DMS53 treated with DMSO at 0.1 percent for 48 hours (cell line): ENCODE data around the gene NR1I3.
"Not testable (repeated sequence)": the region's sequence is repeated elsewhere in the genome, so short reads cannot be mapped to it uniquely, and the experiment has no call there.

Source experiments
- DNase-seq: peaks from one replicate; lab custom pipeline; 2025; ENCODE audit not compliant: unreplicated experiment; lab: John Stamatoyannopoulos, UW

Gene NR1I3, protein sequence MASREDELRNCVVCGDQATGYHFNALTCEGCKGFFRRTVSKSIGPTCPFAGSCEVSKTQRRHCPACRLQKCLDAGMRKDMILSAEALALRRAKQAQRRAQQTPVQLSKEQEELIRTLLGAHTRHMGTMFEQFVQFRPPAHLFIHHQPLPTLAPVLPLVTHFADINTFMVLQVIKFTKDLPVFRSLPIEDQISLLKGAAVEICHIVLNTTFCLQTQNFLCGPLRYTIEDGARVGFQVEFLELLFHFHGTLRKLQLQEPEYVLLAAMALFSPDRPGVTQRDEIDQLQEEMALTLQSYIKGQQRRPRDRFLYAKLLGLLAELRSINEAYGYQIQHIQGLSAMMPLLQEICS

GRCh38 chr1:161238039-161238473 is at the start of gene NR1I3:
NR1I3 (minus strand) TSS chr1:161238203; CDS start chr1:161236565, 1,638 bp downstream.
- DNase-seq: no peak

GRCh38 chr1:161287482-161288054 is 49.6 kb upstream of the NR1I3 start:
- no peak for DNase-seq

- no peak for DNase-seq
Observed at GRCh38 chr1:161285521-161285920, 47.5 kb upstream of the NR1I3 start.

DNA sequence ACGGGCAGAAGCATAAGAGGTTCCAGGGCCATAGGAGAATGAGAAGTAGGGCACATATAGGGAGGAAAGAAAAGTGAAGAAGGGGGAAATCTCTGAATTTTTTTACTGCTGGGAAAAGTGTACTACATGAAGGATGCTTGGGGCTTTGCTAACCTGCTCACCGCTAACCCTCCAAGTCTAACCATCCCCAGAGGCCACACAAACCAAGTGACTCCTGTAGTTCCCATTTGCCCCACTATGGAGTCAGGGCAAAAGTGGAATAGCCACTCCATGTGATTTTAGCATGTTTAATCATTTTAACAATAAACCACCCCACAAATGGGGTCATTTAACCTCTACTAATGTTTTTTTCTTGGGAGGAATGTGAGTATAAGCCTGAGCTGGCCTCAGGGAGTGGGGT is 47.1 kb upstream of the NR1I3 start:
- no peak for DNase-seq

GRCh38 chr1:161282991-161283390 is 45.0 kb upstream of the NR1I3 start:
- DNase-seq: no peak

DNA sequence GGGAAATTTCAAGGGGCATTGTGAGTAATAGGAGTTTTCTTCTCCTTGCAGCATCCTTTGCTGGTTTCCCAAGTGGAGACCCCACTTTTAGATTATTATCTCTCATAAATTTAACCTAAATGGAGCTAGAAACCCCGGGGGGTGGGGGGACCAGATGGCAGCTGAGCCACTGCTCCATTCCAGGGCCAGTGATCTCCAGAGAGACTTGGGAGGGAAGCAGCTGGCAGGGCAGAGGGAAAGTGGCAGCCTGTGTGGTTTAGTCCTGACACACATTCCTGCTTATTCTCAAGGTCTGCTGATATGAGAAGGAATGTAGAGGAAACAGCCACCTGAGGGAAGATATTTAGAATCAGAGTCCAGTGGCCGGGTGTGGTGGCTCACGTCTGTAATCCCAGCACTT is 36.9 kb upstream of the NR1I3 start:
- DNase-seq: no peak

GRCh38 chr1:161273402-161273801 is 35.4 kb upstream of the NR1I3 start:
- no peak for DNase-seq

DNA sequence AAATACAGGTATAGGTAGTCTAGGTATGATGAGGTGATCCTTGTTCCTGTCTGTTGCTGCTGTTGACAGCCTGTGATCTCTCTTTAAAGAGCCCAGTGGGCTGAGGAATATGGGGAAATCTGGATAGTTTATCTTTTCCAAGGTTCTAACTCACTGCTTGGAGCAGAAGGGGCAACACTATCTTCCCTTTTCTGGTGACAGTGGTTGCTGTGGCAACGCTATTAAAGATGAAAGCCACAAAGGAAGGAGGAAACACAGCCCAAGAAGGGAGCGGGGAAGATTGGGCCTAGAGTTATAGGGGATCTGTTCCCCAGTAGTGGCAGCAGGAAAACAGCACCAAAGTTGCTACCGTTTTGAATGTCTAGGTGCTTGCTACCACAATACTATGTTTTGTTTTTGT is 29.3 kb upstream of the NR1I3 start:
- DNase-seq: no peak

DNA sequence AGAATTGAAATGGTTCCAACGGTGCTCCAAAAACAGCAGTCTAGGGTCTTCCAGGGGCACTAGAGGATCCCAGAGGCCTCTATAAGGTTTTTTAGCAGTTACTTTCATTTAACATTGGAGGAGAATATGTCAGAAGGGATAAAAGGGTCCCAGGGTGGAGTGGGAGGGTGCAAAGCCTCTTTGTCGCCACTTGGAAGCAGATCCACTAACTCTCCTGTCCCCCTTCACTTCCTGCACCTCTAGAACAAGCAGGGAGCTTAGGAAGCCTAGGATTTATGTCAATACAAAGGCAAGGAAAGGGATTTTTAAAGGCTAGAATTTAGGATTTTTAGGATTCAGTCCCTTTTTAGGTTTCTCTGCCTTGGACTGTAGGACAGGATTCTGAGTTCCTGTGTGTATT is 28.8 kb upstream of the NR1I3 start:
- DNase-seq: no peak

- DNase-seq: no peak
Observed at GRCh38 chr1:161266202-161266601, 28.2 kb upstream of the NR1I3 start.

- no peak for DNase-seq
Observed at GRCh38 chr1:161265305-161265704, 27.3 kb upstream of the NR1I3 start.

DNA sequence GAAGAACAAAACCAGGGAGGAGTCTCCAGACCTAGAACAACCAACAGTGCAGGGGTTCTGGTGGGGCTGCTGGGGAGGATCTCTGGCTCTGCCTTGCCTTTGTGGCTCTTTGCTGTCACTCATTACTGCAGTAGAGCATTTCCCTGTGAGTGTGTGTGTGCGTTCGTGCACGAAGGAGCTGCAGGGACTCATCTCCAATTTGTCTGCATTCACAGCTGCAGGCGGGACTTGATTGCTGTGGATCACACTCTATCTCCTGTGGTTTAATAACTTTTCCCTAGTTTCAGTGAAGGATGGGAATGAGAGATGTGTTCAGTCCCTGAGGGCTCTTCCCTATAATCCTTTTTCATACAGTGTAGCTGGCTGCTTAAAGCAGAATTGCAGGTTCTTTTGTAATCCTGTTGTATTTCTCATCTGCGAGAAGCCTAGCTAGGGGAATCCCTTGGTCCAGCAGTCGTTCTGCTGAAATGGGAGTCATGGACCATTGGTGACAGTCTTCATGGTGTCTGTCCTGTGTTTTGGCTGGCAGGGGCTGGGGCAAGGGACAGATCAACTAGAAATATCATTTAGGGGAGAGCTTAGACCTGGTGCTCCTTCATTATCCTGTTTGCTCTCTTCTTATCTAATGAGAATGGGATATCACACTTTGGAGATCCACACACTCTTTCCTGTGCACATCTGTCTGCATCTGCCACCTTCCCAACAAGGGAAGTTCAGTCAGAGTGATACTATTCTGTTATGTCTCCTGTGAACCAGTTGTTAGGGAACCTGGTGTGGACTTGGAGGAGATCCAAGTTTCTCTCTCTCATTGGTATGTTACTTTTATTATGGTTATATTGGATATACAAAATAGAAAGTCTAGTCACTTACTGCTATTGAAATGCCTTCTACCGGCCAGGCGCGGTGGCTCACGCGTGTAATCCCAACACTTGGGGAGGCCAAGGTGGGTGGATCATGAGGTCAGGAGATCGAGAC is 23.5 kb upstream of the NR1I3 start:
- no peak for DNase-seq

GRCh38 chr1:161260376-161261260 is 22.6 kb upstream of the NR1I3 start:
- no peak for DNase-seq

- no peak for DNase-seq
Observed at GRCh38 chr1:161259765-161260164, 21.8 kb upstream of the NR1I3 start.

GRCh38 chr1:161259345-161259702 is 21.3 kb upstream of the NR1I3 start:
- DNase-seq: no peak

DNA sequence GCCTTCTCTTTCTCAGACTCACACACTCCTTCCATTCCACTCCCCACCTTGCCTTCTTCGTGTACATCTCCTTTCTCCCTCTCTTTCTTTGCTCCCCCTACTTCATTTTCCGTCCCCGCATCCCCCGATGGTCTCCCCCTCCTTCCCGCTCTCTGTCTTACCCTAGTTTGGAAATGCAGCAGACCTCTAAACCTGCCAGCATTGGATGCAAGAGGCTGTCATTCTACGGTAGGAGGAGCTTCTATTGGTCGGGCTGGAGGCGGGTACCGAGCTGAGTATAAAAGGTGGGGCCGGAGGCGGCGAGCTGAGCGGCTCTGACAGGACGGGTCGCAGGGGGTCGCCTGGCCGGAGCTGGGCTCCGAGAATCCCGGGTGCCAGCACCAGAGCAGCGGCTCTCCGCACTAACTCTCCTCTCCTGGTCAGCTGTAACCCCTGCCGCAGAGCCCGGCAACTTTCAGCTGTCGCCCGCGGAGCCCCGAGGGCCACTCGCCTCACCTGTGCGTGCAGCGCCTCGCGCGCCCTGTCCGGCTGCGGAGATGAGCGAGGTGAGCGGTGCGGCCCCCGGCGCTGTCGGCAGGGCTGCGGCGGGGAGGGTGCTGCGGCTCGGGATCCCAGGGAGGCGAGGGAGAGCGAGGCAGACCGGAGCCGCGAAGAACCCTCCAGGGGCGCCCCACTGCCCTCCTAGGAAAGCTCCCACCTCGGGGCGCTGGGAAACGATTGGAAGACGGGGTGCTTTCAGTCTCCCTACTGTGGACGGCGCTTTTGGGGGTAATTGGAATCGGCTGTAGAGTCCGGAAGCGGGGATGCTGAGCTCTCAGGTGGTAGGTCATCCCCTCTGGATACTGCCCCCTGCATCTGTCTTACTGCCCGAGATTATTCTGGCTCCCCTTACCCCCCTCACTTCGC is 20.7 kb upstream of the NR1I3 start, which contains the start of gene PCP4L1:
PCP4L1 (plus strand) TSS at position 307 of the 906 bp plus-strand sequence; CDS start at position 537, 230 bp downstream.
- DNase-seq: peak; percentile 49

DNA sequence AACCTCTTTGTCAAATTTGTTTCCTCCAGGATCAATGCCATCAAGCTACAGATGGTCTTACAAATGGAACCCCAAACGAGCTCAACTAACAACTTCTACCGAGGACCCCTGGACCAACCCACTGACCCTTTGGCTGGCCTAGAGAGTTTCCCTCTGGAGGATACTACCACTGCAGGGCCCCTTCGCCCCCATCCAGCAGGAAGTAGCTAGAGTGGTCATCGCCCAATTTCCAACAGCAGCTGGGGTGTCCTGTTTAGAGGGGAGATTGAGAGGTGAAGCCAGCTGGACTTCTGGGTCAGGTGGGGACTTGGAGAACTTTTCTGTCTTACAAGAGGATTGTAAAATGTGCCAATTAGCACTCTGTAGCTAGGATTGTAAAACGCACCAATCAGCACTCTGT is 19.1 kb upstream of the NR1I3 start:
- not testable (repeated sequence) for DNase-seq

DNA sequence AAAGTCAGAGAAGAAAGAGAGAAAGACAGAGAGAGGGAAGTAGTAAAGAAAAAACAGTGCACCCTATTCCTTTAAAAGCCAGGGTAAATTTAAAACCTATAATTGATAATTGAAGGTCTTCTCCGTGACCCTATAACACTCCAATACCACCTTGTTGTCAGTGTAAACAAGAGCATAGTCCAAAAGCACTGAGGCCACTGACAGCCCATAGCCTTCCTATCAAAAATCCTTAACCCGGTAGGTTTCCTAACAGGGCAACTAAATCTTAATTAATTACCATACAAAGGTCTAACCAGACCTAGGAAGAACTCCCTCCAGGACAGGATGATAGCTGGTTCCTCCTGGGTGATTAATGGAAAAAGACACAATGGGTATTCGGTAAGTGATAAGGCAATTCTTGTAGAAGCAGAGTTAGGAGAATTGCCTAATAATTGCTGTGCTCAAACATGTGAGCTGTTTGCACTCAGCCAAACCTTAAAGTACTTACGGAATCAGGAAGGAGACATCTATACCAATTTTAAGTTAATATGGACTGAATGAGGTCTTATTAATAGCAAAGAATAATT is 18.0 kb upstream of the NR1I3 start:
- not testable (repeated sequence) for DNase-seq

DNA sequence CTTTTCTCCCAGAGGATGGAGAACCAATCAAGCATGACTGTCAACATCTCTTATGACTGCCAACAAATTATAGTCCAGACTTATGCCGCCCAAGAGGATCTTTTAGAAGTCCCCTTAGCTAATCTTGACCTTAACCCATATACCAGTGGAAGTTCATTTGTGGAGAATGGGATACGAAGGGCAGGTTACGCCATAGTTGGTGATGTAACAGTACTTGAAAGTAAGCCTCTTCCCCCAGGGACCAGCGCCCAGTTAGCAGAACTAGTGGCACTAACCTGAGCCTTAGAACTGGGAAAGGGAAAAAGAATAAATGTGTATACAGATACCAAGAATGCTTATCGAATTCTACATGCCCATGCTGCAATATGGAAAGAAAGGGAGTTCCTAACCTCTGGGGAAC is 17.3 kb upstream of the NR1I3 start:
- not testable (repeated sequence) for DNase-seq
